Suprapubic skin (tissue), 3 donors: ENCODE measurements around the gene FSIP2.

Experiments used
- EP300 ChIP-seq: sonication (generic); formaldehyde crosslinking; IDR thresholded peaks from one replicate; pipeline ENCODE4 v1.6.1; 2017; ENCODE audit warnings: antibody characterized with exemption
- POLR2A ChIP-seq, 2 donors: fragments of 450-650 bp; IDR thresholded peaks; one replicate each; pipeline ENCODE4 v1.6.1; 2017; ENCODE audit warnings: antibody characterized with exemption in 2 of 2, mild to moderate bottlenecking in 2 of 2, moderate library complexity in 2 of 2
- TF ChIP-seq, protein P1 (sequence below), 2 donors: fragments of 200-600 bp in 1 of 2; fragments of 450-650 bp in 1 of 2; sonication (generic) in 1 of 2; IDR thresholded peaks; one replicate each; pipeline ENCODE4 v1.5.1; 2016 to 2019; ENCODE audit warnings: antibody characterized with exemption in 2 of 2, mild to moderate bottlenecking in 1 of 2, moderate library complexity in 1 of 2

DNA sequence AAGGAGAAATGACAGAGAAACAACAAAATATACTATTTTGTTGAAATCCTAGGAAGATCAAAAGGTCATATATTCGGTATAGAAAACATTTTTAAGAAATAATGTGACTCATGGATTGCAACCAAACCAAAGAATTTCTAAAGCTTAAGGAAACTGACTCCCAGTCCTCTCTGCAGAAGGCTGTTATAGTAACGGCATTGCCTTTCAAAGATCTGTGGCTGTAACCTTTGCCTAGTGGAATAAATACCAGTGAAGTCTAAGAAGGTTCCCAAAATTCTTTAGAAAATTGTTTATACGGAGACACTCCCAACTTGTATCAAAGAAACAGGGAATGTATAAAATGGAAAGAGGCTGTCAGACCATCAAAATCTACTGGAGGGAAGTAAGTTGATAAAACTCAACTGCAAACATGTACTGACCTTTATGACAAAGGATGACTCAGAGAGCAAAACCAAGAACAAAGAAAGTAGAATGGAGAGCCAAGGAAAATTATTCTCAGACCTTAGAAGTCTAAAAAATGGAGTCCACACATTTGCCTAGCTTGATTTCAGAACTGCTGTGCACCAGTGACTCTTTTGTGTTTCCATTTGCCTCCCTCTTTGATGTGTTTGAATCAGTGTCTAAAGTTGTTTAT, 48.6 kb upstream of the FSIP2 start:
- TF ChIP-seq, protein P1, sequence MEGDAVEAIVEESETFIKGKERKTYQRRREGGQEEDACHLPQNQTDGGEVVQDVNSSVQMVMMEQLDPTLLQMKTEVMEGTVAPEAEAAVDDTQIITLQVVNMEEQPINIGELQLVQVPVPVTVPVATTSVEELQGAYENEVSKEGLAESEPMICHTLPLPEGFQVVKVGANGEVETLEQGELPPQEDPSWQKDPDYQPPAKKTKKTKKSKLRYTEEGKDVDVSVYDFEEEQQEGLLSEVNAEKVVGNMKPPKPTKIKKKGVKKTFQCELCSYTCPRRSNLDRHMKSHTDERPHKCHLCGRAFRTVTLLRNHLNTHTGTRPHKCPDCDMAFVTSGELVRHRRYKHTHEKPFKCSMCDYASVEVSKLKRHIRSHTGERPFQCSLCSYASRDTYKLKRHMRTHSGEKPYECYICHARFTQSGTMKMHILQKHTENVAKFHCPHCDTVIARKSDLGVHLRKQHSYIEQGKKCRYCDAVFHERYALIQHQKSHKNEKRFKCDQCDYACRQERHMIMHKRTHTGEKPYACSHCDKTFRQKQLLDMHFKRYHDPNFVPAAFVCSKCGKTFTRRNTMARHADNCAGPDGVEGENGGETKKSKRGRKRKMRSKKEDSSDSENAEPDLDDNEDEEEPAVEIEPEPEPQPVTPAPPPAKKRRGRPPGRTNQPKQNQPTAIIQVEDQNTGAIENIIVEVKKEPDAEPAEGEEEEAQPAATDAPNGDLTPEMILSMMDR (IDR thresholded peaks at IDR 0.05): no peak
- TF ChIP-seq EP300: no peak
- TF ChIP-seq POLR2A (IDR thresholded peaks at IDR 0.05): no peak
